ENCODE results near the gene TCF7L2. TPM values are rescaled to one million over a fixed set of nuclear protein-coding genes. Genes with fewer than 3 reads are reported as not detected.

TCF7L2 gene
- total RNA-seq, 1 experiment from 2014 or later, result 14.8 TPM

DNA sequence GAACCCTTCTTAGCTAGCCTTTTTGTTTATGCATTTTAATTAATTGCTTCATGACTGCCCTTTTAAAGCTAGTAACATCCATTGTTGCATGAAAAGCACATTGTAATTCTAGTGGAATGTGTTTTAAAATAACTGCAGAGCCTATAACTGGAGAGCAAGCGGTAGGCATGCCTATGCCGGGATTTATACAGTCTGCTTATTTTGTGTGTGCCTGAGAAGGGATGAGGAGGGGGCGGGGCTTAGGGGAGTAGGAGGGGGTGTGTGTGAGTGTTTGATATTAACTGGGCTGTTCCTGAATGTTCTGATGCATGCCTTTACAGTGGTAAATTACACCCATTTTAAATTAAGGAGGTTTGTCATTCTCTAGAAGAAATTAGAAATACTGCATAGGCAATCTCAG, 208.1 kb downstream of the TCF7L2 start:
- H3K4me2 ChIP-seq, result no peak overlapping the region
- POLR2A ChIA-PET (ENCODE audit: unreplicated experiment), result no interaction called here
- no peaks in the 10 kb centered on the region for H3K36me3 ChIP-seq (ENCODE audit: low read depth)
- TF ChIP-seq, protein P1, sequence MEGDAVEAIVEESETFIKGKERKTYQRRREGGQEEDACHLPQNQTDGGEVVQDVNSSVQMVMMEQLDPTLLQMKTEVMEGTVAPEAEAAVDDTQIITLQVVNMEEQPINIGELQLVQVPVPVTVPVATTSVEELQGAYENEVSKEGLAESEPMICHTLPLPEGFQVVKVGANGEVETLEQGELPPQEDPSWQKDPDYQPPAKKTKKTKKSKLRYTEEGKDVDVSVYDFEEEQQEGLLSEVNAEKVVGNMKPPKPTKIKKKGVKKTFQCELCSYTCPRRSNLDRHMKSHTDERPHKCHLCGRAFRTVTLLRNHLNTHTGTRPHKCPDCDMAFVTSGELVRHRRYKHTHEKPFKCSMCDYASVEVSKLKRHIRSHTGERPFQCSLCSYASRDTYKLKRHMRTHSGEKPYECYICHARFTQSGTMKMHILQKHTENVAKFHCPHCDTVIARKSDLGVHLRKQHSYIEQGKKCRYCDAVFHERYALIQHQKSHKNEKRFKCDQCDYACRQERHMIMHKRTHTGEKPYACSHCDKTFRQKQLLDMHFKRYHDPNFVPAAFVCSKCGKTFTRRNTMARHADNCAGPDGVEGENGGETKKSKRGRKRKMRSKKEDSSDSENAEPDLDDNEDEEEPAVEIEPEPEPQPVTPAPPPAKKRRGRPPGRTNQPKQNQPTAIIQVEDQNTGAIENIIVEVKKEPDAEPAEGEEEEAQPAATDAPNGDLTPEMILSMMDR (conservative IDR thresholded peaks at IDR 0.05), result no peak
- no peak for TF ChIP-seq EZH2 (IDR thresholded peaks at IDR 0.05; ENCODE audit: low read depth)
- no peaks in the 10 kb centered on the region for H3K4me1 ChIP-seq (replicated peaks; ENCODE audit: insufficient read depth)
- H3K27ac ChIP-seq, result no peak overlapping the region
- no peaks in the 10 kb centered on the region for H3F3A ChIP-seq (ENCODE audit: insufficient read depth, low read depth)
- intact Hi-C loops (cut with micrococcal nuclease; ENCODE audit: unreplicated experiment), result no loop called here
- no peak overlapping the region for H2AFZ ChIP-seq
- H3K9me2 ChIP-seq (ENCODE audit: insufficient read depth), result no peaks in the 10 kb centered on the region
- CTCF ChIA-PET, result no interaction called here
- H3K4me3 ChIP-seq, result no peak overlapping the region
- no TSS peak for BruUV-seq (replicated peaks)
- no peaks in the 10 kb centered on the region for H3K9me3 ChIP-seq (ENCODE audit: insufficient read depth, low read depth)
- DNase-seq, result no peak
- no peaks in the 10 kb centered on the region for H4K20me1 ChIP-seq (ENCODE audit: insufficient read depth)
- no peaks in the 10 kb centered on the region for H3K79me2 ChIP-seq (ENCODE audit: low read depth)
- H3K27me3 ChIP-seq (ENCODE audit: insufficient read depth, low read depth), result no peaks in the 10 kb centered on the region

DNA sequence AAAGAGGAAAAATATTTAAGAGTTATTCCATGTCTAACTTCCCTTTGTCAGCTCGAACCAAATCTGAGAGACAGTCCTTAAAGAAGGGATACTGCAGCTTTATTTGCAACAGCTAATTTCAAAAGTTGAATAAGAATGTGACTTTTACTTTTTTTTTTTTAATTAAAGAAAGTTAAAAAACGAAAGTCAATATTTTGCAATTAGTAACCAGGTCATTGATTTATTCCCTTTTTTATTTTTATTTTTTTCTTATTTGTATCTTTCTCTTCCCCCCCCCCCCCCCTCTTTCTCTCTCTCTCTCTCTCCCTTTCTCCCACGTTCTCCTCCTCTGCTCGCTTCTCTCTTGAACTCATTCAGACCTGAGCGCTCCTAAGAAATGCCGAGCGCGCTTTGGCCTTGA, 209.5 kb downstream of the TCF7L2 start:
- POLR2A ChIA-PET (ENCODE audit: unreplicated experiment), result interaction anchor here (0.8 kb wide), 1 partner anchor 42 kb away, joined by 19 read pairs; no protein-coding TSS in a partner anchor
- no peak for DNase-seq
- Histone ChIP-seq H3K27ac (no peak overlapping the region), H3K79me2 (ENCODE audit: low read depth) (no peaks in the 10 kb centered on the region), H3K9me2 (ENCODE audit: insufficient read depth) (no peaks in the 10 kb centered on the region), H3K4me3 (no peak overlapping the region), H3K4me2 (no peak overlapping the region), H3K9me3 (ENCODE audit: insufficient read depth, low read depth) (no peaks in the 10 kb centered on the region), H3K4me1 (replicated peaks; ENCODE audit: insufficient read depth) (no peaks in the 10 kb centered on the region), H2AFZ (no peak overlapping the region), H3F3A (ENCODE audit: insufficient read depth, low read depth) (no peaks in the 10 kb centered on the region), H4K20me1 (ENCODE audit: insufficient read depth) (no peaks in the 10 kb centered on the region), H3K27me3 (ENCODE audit: insufficient read depth, low read depth) (no peaks in the 10 kb centered on the region), H3K36me3 (ENCODE audit: low read depth) (no peaks in the 10 kb centered on the region)
- CTCF ChIA-PET, result no interaction called here
- intact Hi-C loops (cut with micrococcal nuclease; ENCODE audit: unreplicated experiment), result no loop called here
- TF ChIP-seq EZH2 (IDR thresholded peaks at IDR 0.05; ENCODE audit: low read depth), result no peak
- TF ChIP-seq, protein P1 (conservative IDR thresholded peaks at IDR 0.05), result no peak
- no TSS peak for BruUV-seq (replicated peaks)

DNA sequence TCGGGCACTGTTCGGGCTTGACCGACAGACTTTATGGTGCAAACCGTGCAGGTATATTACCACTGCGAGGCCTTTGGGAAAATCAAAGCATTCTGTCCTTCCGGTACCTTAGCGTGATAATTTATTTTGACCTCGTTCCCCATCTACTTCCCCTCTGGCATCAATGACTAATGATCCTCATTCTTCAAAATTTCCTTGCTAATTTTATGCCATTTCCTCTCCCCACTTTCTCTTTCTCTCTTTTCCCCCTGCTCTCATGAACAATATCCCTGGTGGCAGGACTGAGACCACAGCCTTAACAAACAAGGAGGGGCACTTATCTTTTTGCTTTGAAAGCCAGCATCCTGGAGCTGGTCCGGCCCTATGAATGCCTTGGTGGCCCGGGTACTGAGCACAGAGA, 210.6 kb downstream of the TCF7L2 start:
- H2AFZ ChIP-seq, result no peak overlapping the region

More for the DNA sequence above, 210.6 kb downstream of the TCF7L2 start:
- no peaks in the 10 kb centered on the region for H3K9me3 ChIP-seq (ENCODE audit: insufficient read depth, low read depth)
- intact Hi-C loops (cut with micrococcal nuclease; ENCODE audit: unreplicated experiment), result no loop called here
- ChIA-PET CTCF (no interaction called here), POLR2A (ENCODE audit: unreplicated experiment) (no interaction called here)
- DNase-seq, result no peak
- H3K36me3 ChIP-seq (ENCODE audit: low read depth), result no peaks in the 10 kb centered on the region
- H3F3A ChIP-seq (ENCODE audit: insufficient read depth, low read depth), result no peaks in the 10 kb centered on the region
- H3K4me1 ChIP-seq (replicated peaks; ENCODE audit: insufficient read depth), result no peaks in the 10 kb centered on the region
- H3K27me3 ChIP-seq (ENCODE audit: insufficient read depth, low read depth), result no peaks in the 10 kb centered on the region
- no peaks in the 10 kb centered on the region for H3K9me2 ChIP-seq (ENCODE audit: insufficient read depth)
- TF ChIP-seq EZH2 (IDR thresholded peaks at IDR 0.05; ENCODE audit: low read depth), result no peak
- TF ChIP-seq, protein P1 (conservative IDR thresholded peaks at IDR 0.05), result no peak
- no peak overlapping the region for H3K27ac ChIP-seq
- no peaks in the 10 kb centered on the region for H4K20me1 ChIP-seq (ENCODE audit: insufficient read depth)
- H3K4me2 ChIP-seq, result no peak overlapping the region
- H3K79me2 ChIP-seq (ENCODE audit: low read depth), result no peaks in the 10 kb centered on the region
- no TSS peak for BruUV-seq (replicated peaks)
- H3K4me3 ChIP-seq, result no peak overlapping the region
